GM19324 (cell line): ENCODE measurements around the gene INTS12.

Experiments
- ATAC-seq: cut with Tn5 transposase; IDR thresholded peaks from one replicate; pipeline ENCODE4 v1.9.1; 2021; ENCODE audit warnings: mild to moderate bottlenecking, moderate library complexity; ENCODE audit not compliant: unreplicated experiment, low FRiP score

The INTS12 gene

GRCh38 chr4:105686571-105686970, 21.9 kb downstream of the INTS12 start:
- no peak for ATAC-seq

DNA sequence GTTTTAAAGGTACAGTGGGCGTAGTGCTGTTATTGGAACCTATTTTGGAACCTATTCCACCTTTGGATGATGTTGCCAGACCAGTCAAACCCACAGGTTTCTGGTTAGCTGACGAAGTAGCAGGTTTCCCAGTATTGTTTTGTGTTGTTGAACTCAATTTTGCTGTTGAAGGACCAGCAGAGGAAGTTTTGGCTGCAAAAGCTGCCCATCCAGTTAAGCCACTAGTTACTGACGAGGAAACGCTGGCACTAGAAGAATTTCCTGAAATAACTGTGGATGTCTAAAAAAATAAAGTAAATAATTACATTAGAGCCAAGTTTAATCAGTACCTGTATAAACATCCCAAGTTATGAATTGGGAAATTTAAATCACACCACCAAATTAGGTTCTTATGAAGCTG, 25.5 kb downstream of the INTS12 start:
- no peak for ATAC-seq

DNA sequence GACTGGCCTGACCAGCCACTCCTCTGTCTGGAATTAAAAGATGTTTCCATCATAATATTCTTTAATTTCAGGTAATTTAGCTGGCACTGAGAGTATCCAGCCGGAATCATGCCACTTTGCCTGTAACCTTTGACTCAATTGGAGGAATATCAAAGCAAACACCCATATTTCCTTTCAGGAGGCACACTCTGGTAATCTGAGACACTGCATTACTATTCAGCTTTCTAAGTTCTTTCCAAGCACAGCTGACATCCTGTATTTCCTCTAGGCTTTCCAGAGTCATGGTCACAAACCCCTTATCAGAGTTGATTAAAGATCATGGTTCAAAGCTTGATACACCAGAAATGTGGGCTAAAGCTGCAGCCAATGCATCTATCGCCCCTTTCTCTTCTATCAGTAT, 29.3 kb downstream of the INTS12 start:
- no peak for ATAC-seq

- ATAC-seq, result no peak
Measured at GRCh38 chr4:105677709-105678108, 30.8 kb downstream of the INTS12 start.

DNA sequence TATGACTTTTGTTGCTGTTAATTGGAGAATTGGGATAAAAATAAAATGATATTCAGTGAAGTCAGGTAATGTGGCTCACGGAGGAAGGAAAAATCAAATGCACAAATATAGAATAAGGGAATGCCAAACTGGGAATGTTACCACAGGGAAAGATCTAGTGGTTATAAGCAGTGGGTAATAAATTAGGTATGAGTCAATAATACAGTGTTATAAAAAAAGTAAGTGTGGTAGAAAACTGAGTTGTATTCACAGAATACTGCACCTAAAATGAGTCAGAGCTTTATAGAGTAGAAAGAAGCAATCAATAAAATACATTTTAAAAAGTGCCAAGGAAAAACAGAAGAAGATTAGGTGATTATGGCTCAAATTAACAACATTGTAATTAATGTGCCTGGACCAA, 34.5 kb downstream of the INTS12 start:
- ATAC-seq, result no peak

DNA sequence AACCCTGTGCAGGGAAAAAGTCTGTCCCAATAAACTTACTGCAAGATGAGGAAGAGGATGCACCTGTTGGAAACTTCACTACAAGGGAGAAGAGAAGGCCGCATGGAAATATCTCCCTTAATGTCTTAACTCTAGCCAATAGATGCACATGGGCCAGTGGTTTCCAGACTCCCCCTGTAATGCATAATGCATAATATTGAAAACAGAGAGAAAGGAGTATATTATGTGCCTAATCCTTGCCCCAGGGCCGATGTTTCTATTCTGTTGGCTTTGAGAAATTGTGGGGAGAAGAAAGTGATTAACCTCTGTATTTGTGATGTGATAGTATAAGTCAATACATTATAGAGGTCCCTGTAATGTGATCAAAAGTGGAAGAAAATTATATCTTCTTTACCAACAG, 37.2 kb downstream of the INTS12 start:
- ATAC-seq, result no peak

DNA sequence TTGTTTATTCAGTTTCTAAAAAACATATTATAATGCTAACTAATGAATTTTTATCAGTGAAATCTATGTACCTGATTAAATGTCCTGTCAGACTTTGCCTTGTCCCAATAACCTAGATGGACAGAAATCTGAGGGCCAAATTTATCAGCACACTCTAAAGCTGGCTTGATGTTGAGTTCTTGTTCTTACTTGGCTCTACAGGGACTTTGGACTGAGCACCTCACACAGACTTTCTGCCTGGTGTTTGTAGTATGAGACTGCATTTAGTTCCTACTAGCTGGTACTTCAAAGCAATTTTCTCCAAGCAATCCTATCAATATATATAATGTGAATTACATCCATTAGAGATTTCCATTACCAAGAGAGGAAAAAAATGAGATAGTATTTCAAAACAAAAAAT, 37.8 kb downstream of the INTS12 start:
- no peak for ATAC-seq

GRCh38 chr4:105666693-105667092, 41.8 kb downstream of the INTS12 start:
- ATAC-seq, result peak; percentile 42

DNA sequence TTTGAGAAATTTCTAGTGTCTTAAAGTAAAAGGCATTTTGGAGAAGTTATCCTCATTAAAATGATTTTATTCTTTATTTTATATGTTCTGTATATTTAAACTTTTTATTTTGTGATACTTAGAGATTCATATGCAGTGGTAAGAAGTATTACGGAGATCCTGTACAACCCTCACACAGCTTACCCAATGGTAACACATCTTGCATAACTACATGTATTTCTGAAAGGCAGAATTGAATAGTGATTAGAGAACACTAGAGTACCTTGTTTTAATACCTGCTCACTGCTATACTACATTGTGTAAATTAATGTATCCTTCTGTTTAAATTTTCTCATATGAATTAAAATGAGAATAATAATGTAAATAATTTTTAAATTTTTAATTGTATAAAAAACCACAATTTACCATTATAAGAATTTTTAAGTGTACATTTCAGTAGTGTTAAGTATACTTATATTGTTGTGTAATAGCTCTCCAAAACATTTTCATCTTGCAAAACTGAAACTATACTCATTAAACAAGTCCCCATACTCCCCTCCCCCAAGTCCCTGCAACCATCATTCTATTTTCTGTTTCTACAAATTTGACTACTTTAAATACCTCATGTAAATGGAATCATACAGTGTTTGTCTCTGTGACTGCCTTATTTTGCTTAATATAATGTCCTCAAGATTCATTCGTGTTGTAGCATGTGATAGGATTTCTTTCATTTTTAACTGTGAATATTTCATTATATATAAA, 45.4 kb downstream of the INTS12 start:
- peak; percentile 51 for ATAC-seq

- no peak for ATAC-seq
Measured at GRCh38 chr4:105661028-105661427, 47.5 kb downstream of the INTS12 start.

DNA sequence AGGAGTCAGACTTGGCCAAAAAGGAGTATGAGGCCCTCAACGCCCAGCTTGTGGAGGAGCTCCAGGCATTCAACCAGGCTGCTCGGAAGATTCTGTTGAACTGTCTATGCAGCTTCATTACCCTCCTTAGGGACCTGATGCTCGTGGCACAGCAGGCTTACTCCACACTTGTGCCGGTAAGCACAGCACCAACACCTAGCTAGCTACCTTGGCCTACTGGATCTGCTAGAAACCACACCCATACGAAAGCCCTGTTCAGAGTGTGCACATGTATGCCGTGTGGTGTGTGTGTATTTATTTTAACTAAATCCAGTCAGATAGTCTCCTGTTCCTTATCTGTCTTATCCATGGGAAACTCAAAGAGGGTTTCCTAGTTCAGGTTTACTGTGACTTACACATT, 49.3 kb downstream of the INTS12 start:
- ATAC-seq, result no peak

GRCh38 chr4:105657117-105657765, 51.2 kb downstream of the INTS12 start:
- ATAC-seq, result no peak

DNA sequence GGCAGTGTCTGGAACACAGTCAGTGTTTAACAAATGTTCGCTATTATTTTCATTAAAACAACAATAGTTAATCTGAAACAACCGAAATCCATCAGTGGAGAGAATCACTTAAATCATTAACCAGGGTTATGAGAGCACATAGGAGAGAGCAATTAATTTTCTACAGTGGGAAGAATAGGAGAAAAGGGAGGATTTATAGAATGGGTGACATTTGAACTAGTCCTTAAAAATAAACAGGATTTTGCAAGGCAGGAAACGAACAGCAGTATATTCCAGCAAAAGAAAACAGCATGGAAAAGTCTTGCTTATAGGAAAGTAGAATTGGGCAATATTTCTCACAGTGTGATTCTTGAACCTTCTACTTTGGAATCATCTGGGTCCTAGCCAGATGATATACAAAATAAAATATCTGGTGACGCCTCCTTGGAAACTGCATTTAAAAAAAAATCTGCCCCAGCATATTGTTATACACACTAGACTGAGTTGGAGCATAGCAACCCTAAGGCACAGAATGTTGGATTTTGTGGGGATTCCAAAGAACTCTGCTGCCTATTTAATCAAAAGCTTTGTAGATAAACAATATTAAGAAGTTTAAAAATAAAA, 56.1 kb downstream of the INTS12 start:
- ATAC-seq, result no peak

- no peak for ATAC-seq
Measured at GRCh38 chr4:105651884-105652283, 56.6 kb downstream of the INTS12 start.

- no peak for ATAC-seq
Measured at GRCh38 chr4:105650190-105650589, 58.3 kb downstream of the INTS12 start.

DNA sequence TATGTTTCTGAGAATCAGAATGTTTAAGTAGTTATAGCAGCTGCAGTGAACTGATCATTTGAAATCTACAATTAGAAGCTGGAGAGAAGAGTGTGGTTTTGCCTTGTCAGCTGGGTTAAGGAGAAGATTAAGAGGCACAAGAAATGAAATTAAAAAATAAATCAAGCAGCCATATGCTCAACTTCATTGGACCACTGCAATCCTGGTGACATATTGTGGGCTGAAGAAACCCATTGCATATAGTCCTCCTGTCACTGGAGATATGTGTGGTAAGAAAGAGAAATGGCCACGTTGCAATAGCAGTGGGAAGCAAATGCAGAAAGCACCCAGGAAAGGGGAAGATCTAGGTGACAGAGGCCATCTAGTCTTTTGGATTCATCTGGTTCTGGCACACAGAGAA, 63.0 kb downstream of the INTS12 start:
- no peak for ATAC-seq

DNA sequence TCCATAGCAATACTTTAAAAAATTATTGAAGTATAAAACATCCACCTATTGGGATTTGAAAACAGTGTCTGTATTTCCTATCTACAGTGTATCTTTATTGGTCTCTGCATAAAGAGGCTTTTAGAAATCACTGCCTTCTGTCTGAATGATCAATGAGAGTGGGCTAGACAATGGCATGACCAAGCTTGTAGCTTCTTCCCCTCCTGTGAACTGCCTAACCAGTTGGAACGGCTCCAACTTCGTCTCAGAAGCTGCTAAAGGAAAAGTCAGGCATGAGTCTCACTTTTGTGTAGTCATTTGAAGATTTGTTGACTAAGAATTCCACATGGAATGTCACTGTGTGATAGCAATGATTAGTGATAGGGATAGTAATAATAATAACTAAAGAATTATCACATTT, 64.2 kb downstream of the INTS12 start:
- no peak for ATAC-seq

DNA sequence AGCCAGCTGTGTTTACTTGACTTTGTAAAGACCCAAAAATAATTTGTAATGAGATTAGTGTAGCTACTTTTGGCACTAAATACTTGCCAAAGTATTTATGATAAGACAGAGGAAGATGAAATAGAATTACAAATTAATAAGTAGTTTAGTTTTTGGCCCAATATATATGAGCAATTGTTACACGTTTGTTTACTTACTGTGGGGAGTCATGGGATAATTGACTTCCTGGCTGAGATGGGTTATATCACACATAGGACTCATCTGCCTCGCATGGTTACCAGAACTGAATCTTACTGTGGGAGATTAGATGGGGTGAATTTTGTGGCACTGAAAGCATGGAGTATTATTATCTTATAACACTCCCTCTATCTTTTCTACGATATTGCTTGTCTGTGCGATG, 66.6 kb downstream of the INTS12 start:
- ATAC-seq, result no peak

DNA sequence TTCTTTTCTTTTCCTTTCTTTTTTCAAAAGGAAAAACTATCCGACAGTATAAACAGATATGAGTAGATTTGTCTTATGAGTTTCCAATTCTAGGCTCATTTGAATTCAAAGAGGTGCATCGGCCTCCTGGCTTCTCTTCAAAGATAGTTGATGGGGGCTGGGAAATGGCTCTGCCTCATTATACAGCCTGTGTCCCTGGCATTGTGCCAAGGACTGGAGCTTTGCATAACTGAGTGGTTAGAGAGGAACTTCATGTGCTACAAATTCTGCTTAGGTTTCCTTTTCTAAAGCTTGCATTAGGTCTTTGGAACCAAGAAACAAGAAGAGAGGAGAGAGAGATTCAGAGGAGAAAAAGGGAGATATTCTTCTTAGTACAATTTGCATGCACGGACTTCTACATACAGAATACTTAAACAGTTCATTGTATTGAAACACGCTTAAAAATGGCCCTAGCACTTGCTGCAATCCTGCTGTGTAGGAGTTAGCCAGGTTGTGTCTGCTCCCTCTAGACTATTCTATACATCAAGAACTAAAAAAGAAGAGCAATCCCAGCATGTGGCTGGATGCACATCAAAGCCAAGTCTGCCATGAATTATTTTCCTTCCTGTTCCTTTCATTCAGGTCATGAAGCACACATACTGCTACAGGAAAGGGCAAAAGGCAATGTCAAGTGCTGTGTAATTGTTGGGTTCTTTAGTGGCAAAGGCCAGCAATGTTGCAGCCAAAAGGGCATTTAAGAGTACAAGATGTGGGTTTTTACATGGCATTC, 70.9 kb downstream of the INTS12 start:
- peak; percentile 95 for ATAC-seq

- no peak for ATAC-seq
Measured at GRCh38 chr4:105634402-105635080, 73.9 kb downstream of the INTS12 start.

- ATAC-seq, result no peak
Measured at GRCh38 chr4:105633241-105633640, 75.2 kb downstream of the INTS12 start.
